CD4-positive, alpha-beta T cell treated with Interleukin-4 for 1 hour (primary cell): ENCODE results near the gene PARD6B.
A peak's percentile ranks its signal among the peaks of the same experiment; 100 is the strongest.

Experiments
- DNase-seq, 2 donors: peaks; one replicate each; pipeline ENCODE4 v3.0.0-alpha.2; 2020 to 2022

The PARD6B gene

GRCh38 chr20:50724851-50725723, 6.3 kb upstream of the PARD6B start:
- DNase-seq = no peak

GRCh38 chr20:50725724-50726005, 5.7 kb upstream of the PARD6B start:
- no peak for DNase-seq

GRCh38 chr20:50726955-50727791, 4.2 kb upstream of the PARD6B start:
- no peak for DNase-seq

- no peak for DNase-seq
Observed at GRCh38 chr20:50727792-50728485, 3.4 kb upstream of the PARD6B start.

GRCh38 chr20:50728486-50728980, 2.8 kb upstream of the PARD6B start:
- DNase-seq = no peak

GRCh38 chr20:50728981-50729874, 2.2 kb upstream of the PARD6B start:
- no peak for DNase-seq

GRCh38 chr20:50729901-50730764, 1.2 kb upstream of the PARD6B start:
- no peak for DNase-seq

- DNase-seq = no peak
Observed at GRCh38 chr20:50730765-50731054, 670 bp upstream of the PARD6B start.

GRCh38 chr20:50731930-50732690, 730 bp downstream of the PARD6B start:
- DNase-seq = peak in 1 of 2 donors; percentile 7

- no peak for DNase-seq
Observed at GRCh38 chr20:50733644-50734349, 2.4 kb downstream of the PARD6B start.

GRCh38 chr20:50734730-50735679, 3.6 kb downstream of the PARD6B start:
- DNase-seq = no peak

- DNase-seq = no peak
Observed at GRCh38 chr20:50735813-50736212, 4.4 kb downstream of the PARD6B start.

GRCh38 chr20:50737352-50737751, 6.0 kb downstream of the PARD6B start:
- DNase-seq = no peak

GRCh38 chr20:50743087-50743486, 11.7 kb downstream of the PARD6B start:
- DNase-seq = no peak

- DNase-seq = no peak
Observed at GRCh38 chr20:50744143-50744792, 12.9 kb downstream of the PARD6B start.

GRCh38 chr20:50745634-50746137, 14.3 kb downstream of the PARD6B start:
- DNase-seq = no peak

GRCh38 chr20:50746138-50746940, 15.0 kb downstream of the PARD6B start:
- DNase-seq = no peak
